GM23338 (cell line): ENCODE results near the gene ELOF1.

Experiments used
- EZH2 ChIP-seq: fragments of 200-600 bp; sonication (generic); IDR thresholded peaks from one replicate; pipeline ENCODE4 v1.8.0; 2017; ENCODE audit warnings: antibody characterized with exemption, mild to moderate bottlenecking, low read depth; ENCODE audit not compliant: unreplicated experiment
- TF ChIP-seq, protein P1 (sequence below), 2 experiments: fragments of 200-600 bp in 1 of 2; sonication (generic) in 1 of 2; conservative IDR thresholded peaks; 2 replicates each; pipeline versions ENCODE4 v1.5.1 to v1.6.1; 2016 to 2017; ENCODE audit warnings: antibody characterized with exemption in 2 of 2, low read depth in 2 of 2, mild to moderate bottlenecking in 2 of 2, moderate library complexity in 1 of 2

- no peak for TF ChIP-seq EZH2
- TF ChIP-seq, protein P1, sequence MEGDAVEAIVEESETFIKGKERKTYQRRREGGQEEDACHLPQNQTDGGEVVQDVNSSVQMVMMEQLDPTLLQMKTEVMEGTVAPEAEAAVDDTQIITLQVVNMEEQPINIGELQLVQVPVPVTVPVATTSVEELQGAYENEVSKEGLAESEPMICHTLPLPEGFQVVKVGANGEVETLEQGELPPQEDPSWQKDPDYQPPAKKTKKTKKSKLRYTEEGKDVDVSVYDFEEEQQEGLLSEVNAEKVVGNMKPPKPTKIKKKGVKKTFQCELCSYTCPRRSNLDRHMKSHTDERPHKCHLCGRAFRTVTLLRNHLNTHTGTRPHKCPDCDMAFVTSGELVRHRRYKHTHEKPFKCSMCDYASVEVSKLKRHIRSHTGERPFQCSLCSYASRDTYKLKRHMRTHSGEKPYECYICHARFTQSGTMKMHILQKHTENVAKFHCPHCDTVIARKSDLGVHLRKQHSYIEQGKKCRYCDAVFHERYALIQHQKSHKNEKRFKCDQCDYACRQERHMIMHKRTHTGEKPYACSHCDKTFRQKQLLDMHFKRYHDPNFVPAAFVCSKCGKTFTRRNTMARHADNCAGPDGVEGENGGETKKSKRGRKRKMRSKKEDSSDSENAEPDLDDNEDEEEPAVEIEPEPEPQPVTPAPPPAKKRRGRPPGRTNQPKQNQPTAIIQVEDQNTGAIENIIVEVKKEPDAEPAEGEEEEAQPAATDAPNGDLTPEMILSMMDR (conservative IDR thresholded peaks at IDR 0.05; ENCODE audit: low read depth in 2 of 2), result no peak
Observed at GRCh38 chr19:11538232-11539036, 20.6 kb downstream of the ELOF1 start, which contains the start of gene CNN1.
